ENCODE data around the gene SAMD15. TPM values are rescaled to one million over a fixed set of nuclear protein-coding genes. Genes with fewer than 3 reads are reported as not detected.

SAMD15 gene
- polyA plus RNA-seq, 1 experiment = 0.34 TPM

GRCh38 chr14:77424862-77425261 is 47.7 kb downstream of the SAMD15 start:
- TF ChIP-seq CTCF (IDR thresholded peaks at IDR 0.05; ENCODE audit: insufficient read depth, low read depth, low read length) = no peak
- DNase-seq (ENCODE audit: low read depth) = no peak
- ChIA-PET CTCF (no interaction called here), POLR2A (no interaction called here)
- Histone ChIP-seq H3K4me3 (ENCODE audit: low read depth, low read length) (no peak overlapping the region), H3K36me3 (ENCODE audit: control insufficient read depth, insufficient read depth, low read length) (peaks cover 21% of the 10 kb centered on the region), H3K27me3 (ENCODE audit: control insufficient read depth, insufficient read depth, low read length) (no peaks in the 10 kb centered on the region)

- TF ChIP-seq CTCF (IDR thresholded peaks at IDR 0.05; ENCODE audit: insufficient read depth, low read depth, low read length) = no peak
- ChIA-PET CTCF (interaction anchor here (1.3 to 1.5 kb wide), 2 partner anchors 12 to 62 kb away, joined by 3 to 5 read pairs; no protein-coding TSS in a partner anchor), POLR2A (no interaction called here)
- H3K27me3 ChIP-seq (ENCODE audit: control insufficient read depth, insufficient read depth, low read length) = no peaks in the 10 kb centered on the region
- no peak for DNase-seq (ENCODE audit: low read depth)
- no peak overlapping the region for H3K4me3 ChIP-seq (ENCODE audit: low read depth, low read length)
- H3K36me3 ChIP-seq (ENCODE audit: control insufficient read depth, insufficient read depth, low read length) = peaks cover 21% of the 10 kb centered on the region
Observed at GRCh38 chr14:77426396-77426795, 49.2 kb downstream of the SAMD15 start.

- no peaks in the 10 kb centered on the region for H3K27me3 ChIP-seq (ENCODE audit: control insufficient read depth, insufficient read depth, low read length)
- no peak for DNase-seq (ENCODE audit: low read depth)
- no peak for TF ChIP-seq CTCF (IDR thresholded peaks at IDR 0.05; ENCODE audit: insufficient read depth, low read depth, low read length)
- POLR2A ChIA-PET = no interaction called here
- CTCF ChIA-PET = interaction anchor here (1.0 kb wide), 1 partner anchor 24 kb away, joined by 3 read pairs; no protein-coding TSS in a partner anchor
- no peak overlapping the region for H3K4me3 ChIP-seq (ENCODE audit: low read depth, low read length)
- peaks cover 7% of the 10 kb centered on the region for H3K36me3 ChIP-seq (ENCODE audit: control insufficient read depth, insufficient read depth, low read length)
Observed at GRCh38 chr14:77436042-77436441, 58.9 kb downstream of the SAMD15 start.

- ChIA-PET POLR2A (no interaction called here), CTCF (interaction anchor here (0.9 to 1.3 kb wide), 4 partner anchors 12 to 241 kb away, joined by 3 to 5 read pairs (median 4); no protein-coding TSS in a partner anchor)
- DNase-seq (ENCODE audit: low read depth) = no peak
- no peak for TF ChIP-seq CTCF (IDR thresholded peaks at IDR 0.05; ENCODE audit: insufficient read depth, low read depth, low read length)
- no peaks in the 10 kb centered on the region for H3K27me3 ChIP-seq (ENCODE audit: control insufficient read depth, insufficient read depth, low read length)
- H3K4me3 ChIP-seq (ENCODE audit: low read depth, low read length) = no peak overlapping the region
- H3K36me3 ChIP-seq (ENCODE audit: control insufficient read depth, insufficient read depth, low read length) = peaks cover 21% of the 10 kb centered on the region
Observed at GRCh38 chr14:77438596-77438995, 61.4 kb downstream of the SAMD15 start.

GRCh38 chr14:77439861-77440260 is 62.7 kb downstream of the SAMD15 start:
- no peaks in the 10 kb centered on the region for H3K27me3 ChIP-seq (ENCODE audit: control insufficient read depth, insufficient read depth, low read length)
- POLR2A ChIA-PET = no interaction called here
- no peak overlapping the region for H3K4me3 ChIP-seq (ENCODE audit: low read depth, low read length)
- DNase-seq (ENCODE audit: low read depth) = no peak
- H3K36me3 ChIP-seq (ENCODE audit: control insufficient read depth, insufficient read depth, low read length) = peaks cover 21% of the 10 kb centered on the region
- CTCF ChIA-PET = interaction anchor here (1.3 kb wide), 1 partner anchor 19 kb away, joined by 5 read pairs; no protein-coding TSS in a partner anchor
- TF ChIP-seq CTCF (IDR thresholded peaks at IDR 0.05; ENCODE audit: insufficient read depth, low read depth, low read length) = no peak

Other genes starting within 250 kb of the SAMD15 start
- not detected in 2 replicates for gene ZDHHC22, start 235.6 kb upstream of the SAMD15 start, polyA plus RNA-seq (2011; rRNA removed)
- gene TMEM63C, start 195.6 kb upstream of the SAMD15 start, polyA plus RNA-seq (2011; rRNA removed) = not detected in 2 replicates
- 0.05 TPM in 1 of 2 replicates, not detected in the other for gene NGB, start 106.2 kb upstream of the SAMD15 start, polyA plus RNA-seq (2011; rRNA removed)
- gene POMT2, start 56.5 kb upstream of the SAMD15 start, polyA plus RNA-seq (2011; rRNA removed) = 17.4 and 23.3 TPM in 2 replicates
- gene GSTZ1, start 56.3 kb upstream of the SAMD15 start, polyA plus RNA-seq (2011; rRNA removed) = 18.9 and 31.5 TPM in 2 replicates
- gene TMED8, start 285 bp upstream of the SAMD15 start, polyA plus RNA-seq (2011; rRNA removed) = 4.2 and 6.6 TPM in 2 replicates
- 0.16 and 0.18 TPM in 2 replicates for gene NOXRED1, start 46.1 kb downstream of the SAMD15 start, polyA plus RNA-seq (2011; rRNA removed)
- 31.3 and 38.4 TPM in 2 replicates for gene VIPAS39, start 80.2 kb downstream of the SAMD15 start, polyA plus RNA-seq (2011; rRNA removed)
- 90.1 and 126 TPM in 2 replicates for gene AHSA1, start 80.7 kb downstream of the SAMD15 start, polyA plus RNA-seq (2011; rRNA removed)
- gene ISM2, start 121.4 kb downstream of the SAMD15 start, polyA plus RNA-seq (2011; rRNA removed) = 0.07 TPM in 2 replicates
- gene SPTLC2, start 239.3 kb downstream of the SAMD15 start, polyA plus RNA-seq (2011; rRNA removed) = 38.3 and 43.8 TPM in 2 replicates